ENCODE results near the gene FLAD1.

GRCh38 chr1:154945962-154946850, 36.9 kb upstream of the FLAD1 start:
- TF ChIP-seq CTCF (IDR thresholded peaks at IDR 0.05) (no peak), POLR2A (IDR thresholded peaks at IDR 0.05) (no peak), POLR2AphosphoS5 (IDR thresholded peaks at IDR 0.05; ENCODE audit: insufficient read depth in 1 of 2, low read depth in 1 of 2) (no peak)
